HEK293 (cell line): Measurements from ENCODE around the gene IL22RA1.

Experiments
- CTCF ChIA-PET: fragments of 350-600 bp; formaldehyde crosslinking; extraction: SDS; loops from one replicate; lab custom pipeline; 2021; ENCODE audit warnings: antibody characterized with exemption; lab: Yijun Ruan, JAX
- POLR2A ChIA-PET: fragments of 300-600 bp; formaldehyde crosslinking; extraction: SDS; loops from one replicate; lab custom pipeline; 2020; ENCODE audit warnings: antibody characterized with exemption, inconsistent platforms; lab: Yijun Ruan, JAX
- H3K27ac ChIP-seq: fragments of 200-500 bp; sonication (Bioruptor generic); 2 replicates; pipeline ENCODE4 v1.5.1; 2014; ENCODE audit warnings: low read depth, low read length, control low read depth, inconsistent platforms; ENCODE audit errors: extremely low read depth
- H3K36me3 ChIP-seq, 2 experiments: fragments of 200-500 bp in 1 of 2; sonication (Bioruptor generic) in 1 of 2; 1 replicate in 1 of 2; 2 replicates in 1 of 2; pipeline ENCODE4 v1.5.1; 2014 to 2017; ENCODE audit warnings: inconsistent platforms in 2 of 2, low read length in 2 of 2; ENCODE audit not compliant: control insufficient read depth in 2 of 2, insufficient read depth in 1 of 2
- H3K4me1 ChIP-seq: fragments of 200-500 bp; sonication (Bioruptor generic); 2 replicates; pipeline ENCODE4 v1.5.1; 2014; ENCODE audit warnings: mild to moderate bottlenecking, low read length, inconsistent platforms; ENCODE audit not compliant: control insufficient read depth, insufficient read depth
- H3K4me3 ChIP-seq: 2 replicates; pipeline ENCODE4 v1.5.1; 2011; ENCODE audit warnings: low read depth, mild to moderate bottlenecking, control low read depth, low read length, moderate library complexity
- H3K9me3 ChIP-seq: fragments of 200-500 bp; sonication (Bioruptor generic); 2 replicates; pipeline ENCODE4 v1.5.1; 2014; ENCODE audit warnings: low read depth, low read length, inconsistent platforms; ENCODE audit not compliant: control insufficient read depth, insufficient read depth
- GFI1B ChIP-seq: fragments of 450-650 bp; formaldehyde crosslinking; IDR thresholded peaks from 2 replicates; pipeline ENCODE4 v1.5.1; 2016; ENCODE audit warnings: missing biosample characterization, missing genetic modification characterization
- MZF1 ChIP-seq: fragments of 450-650 bp; formaldehyde crosslinking; IDR thresholded peaks from 2 replicates; pipeline ENCODE4 v1.5.1; 2017; ENCODE audit warnings: missing biosample characterization, missing genetic modification characterization, borderline replicate concordance
- PRDM1 ChIP-seq: fragments of 450-650 bp; formaldehyde crosslinking; IDR thresholded peaks from 2 replicates; pipeline ENCODE4; 2016; ENCODE audit warnings: missing biosample characterization, missing genetic modification characterization
- ZEB2 ChIP-seq: fragments of 450-650 bp; formaldehyde crosslinking; IDR thresholded peaks from 2 replicates; pipeline ENCODE4 v1.5.1; 2016; ENCODE audit warnings: missing biosample characterization, missing genetic modification characterization
- ZIC2 ChIP-seq: fragments of 450-650 bp; formaldehyde crosslinking; IDR thresholded peaks from 2 replicates; pipeline ENCODE4 v1.5.1; 2016; ENCODE audit warnings: missing biosample characterization, missing genetic modification characterization
- ZNF175 ChIP-seq: fragments of 450-650 bp; formaldehyde crosslinking; IDR thresholded peaks from 2 replicates; pipeline ENCODE4 v1.5.1; 2016; ENCODE audit warnings: missing biosample characterization, missing genetic modification characterization
- ZNF239 ChIP-seq: fragments of 450-650 bp; formaldehyde crosslinking; IDR thresholded peaks from 2 replicates; pipeline ENCODE4 v1.5.1; 2016; ENCODE audit warnings: missing biosample characterization, missing genetic modification characterization
- ZNF292 ChIP-seq: fragments of 450-650 bp; formaldehyde crosslinking; IDR thresholded peaks from 2 replicates; pipeline ENCODE4 v1.5.1; 2016; ENCODE audit warnings: low read depth, missing biosample characterization, missing genetic modification characterization, borderline replicate concordance
- ZNF423 ChIP-seq: fragments of 450-650 bp; formaldehyde crosslinking; IDR thresholded peaks from 2 replicates; pipeline ENCODE4 v1.5.1; 2016; ENCODE audit warnings: missing biosample characterization, missing genetic modification characterization
- ZNF544 ChIP-seq: fragments of 450-650 bp; formaldehyde crosslinking; IDR thresholded peaks from 2 replicates; pipeline ENCODE4 v1.5.0; 2017; ENCODE audit warnings: missing biosample characterization, missing genetic modification characterization
- ZNF76 ChIP-seq: fragments of 450-650 bp; formaldehyde crosslinking; IDR thresholded peaks from 2 replicates; pipeline ENCODE4; 2016; ENCODE audit warnings: low read depth, missing biosample characterization, missing genetic modification characterization, borderline replicate concordance
- ZNF768 ChIP-seq: fragments of 450-650 bp; formaldehyde crosslinking; IDR thresholded peaks from 2 replicates; pipeline ENCODE4 v1.5.1; 2018; ENCODE audit warnings: missing biosample characterization, mild to moderate bottlenecking, missing genetic modification characterization
- ZNF792 ChIP-seq: fragments of 450-650 bp; formaldehyde crosslinking; IDR thresholded peaks from 2 replicates; pipeline ENCODE4 v1.5.1; 2016; ENCODE audit warnings: missing biosample characterization, missing genetic modification characterization
- TF ChIP-seq, protein P1 (sequence below): fragments of 450-650 bp; formaldehyde crosslinking; IDR thresholded peaks from 2 replicates; pipeline ENCODE4 v1.5.0; 2017; ENCODE audit warnings: missing biosample characterization, missing genetic modification characterization, borderline replicate concordance
- TF ChIP-seq, protein P2 (sequence below): fragments of 450-650 bp; formaldehyde crosslinking; IDR thresholded peaks from 2 replicates; pipeline ENCODE4 v1.5.1; 2016; ENCODE audit warnings: missing biosample characterization, missing genetic modification characterization
- TF ChIP-seq, protein P3 (sequence below): fragments of 450-650 bp; formaldehyde crosslinking; IDR thresholded peaks from 2 replicates; pipeline ENCODE4 v1.5.1; 2017; ENCODE audit warnings: missing biosample characterization, missing genetic modification characterization
- TF ChIP-seq, protein P4 (sequence below): fragments of 450-650 bp; formaldehyde crosslinking; IDR thresholded peaks from 2 replicates; pipeline ENCODE4 v1.5.1; 2016; ENCODE audit warnings: missing biosample characterization, missing genetic modification characterization

Gene IL22RA1

DNA sequence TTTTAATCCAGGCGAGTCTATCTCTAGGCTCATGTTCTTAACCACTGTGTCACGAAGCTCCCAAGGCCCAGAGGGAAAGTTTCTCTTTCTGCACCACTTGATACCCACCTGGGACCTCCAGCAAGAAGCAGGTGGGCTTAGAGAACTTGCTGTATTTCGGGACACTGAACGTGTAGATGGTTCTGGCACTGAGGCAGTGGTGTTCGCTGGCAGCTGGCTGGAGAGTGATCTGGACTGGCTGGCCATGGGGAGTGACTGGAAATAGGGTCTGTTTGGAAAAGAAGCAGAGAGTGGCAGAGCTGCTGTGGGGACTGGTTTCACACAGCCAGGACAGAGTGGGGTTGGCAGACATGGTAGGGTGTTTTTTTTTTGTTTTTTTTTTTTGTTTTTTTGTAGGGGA is 16.4 kb upstream of the IL22RA1 start:
- no peak overlapping the region for H3K4me3 ChIP-seq
- no peak overlapping the region for H3K27ac ChIP-seq
- ChIA-PET CTCF (interaction anchor here (0.6 to 2.0 kb wide), 4 partner anchors 9 to 1571 kb away, joined by 3 to 9 read pairs (median 4); no protein-coding TSS in a partner anchor), POLR2A (interaction anchor here (0.6 kb wide), 1 partner anchor 255 kb away, joined by 3 read pairs; no protein-coding TSS in a partner anchor)
- TF ChIP-seq PRDM1 (tag by site-specific recombination), result no peak
- TF ChIP-seq, protein P1, sequence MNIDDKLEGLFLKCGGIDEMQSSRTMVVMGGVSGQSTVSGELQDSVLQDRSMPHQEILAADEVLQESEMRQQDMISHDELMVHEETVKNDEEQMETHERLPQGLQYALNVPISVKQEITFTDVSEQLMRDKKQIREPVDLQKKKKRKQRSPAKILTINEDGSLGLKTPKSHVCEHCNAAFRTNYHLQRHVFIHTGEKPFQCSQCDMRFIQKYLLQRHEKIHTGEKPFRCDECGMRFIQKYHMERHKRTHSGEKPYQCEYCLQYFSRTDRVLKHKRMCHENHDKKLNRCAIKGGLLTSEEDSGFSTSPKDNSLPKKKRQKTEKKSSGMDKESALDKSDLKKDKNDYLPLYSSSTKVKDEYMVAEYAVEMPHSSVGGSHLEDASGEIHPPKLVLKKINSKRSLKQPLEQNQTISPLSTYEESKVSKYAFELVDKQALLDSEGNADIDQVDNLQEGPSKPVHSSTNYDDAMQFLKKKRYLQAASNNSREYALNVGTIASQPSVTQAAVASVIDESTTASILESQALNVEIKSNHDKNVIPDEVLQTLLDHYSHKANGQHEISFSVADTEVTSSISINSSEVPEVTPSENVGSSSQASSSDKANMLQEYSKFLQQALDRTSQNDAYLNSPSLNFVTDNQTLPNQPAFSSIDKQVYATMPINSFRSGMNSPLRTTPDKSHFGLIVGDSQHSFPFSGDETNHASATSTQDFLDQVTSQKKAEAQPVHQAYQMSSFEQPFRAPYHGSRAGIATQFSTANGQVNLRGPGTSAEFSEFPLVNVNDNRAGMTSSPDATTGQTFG (tag by site-specific recombination), result no peak
- H3K36me3 ChIP-seq, result peaks cover 6 to 85% of the 10 kb centered on the region in 2 experiments; a peak in 2 of 3 replicates
- H3K9me3 ChIP-seq, result no peaks in the 10 kb centered on the region
- H3K4me1 ChIP-seq, result no peaks in the 10 kb centered on the region

DNA sequence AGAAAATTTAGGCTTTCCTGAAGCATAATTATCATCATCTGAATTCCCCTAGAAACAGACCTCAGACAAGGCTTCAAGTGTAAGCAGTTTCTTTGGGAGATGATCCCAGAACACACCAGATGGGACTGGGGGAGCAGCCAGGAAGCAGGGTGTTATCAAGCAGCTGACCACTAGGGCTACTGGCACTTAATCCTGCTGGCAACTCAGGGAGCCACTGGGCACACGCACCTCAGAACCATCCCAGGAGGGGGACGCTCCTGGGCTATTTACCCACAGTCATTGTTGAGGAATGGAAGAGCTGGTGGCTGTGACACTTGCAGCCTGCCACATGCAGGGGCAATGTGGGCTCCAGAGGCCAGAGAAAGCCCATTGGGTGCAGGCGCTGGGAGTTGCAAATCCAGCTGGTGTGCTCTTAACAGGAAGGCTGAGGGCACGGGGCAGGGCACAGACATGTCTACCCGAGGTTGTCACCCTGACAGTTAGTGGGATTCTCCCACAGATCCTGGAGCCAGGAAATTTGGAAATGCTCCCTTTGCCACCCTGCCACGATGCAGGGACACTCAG is 15.1 kb upstream of the IL22RA1 start:
- Histone ChIP-seq H3K4me1 (no peaks in the 10 kb centered on the region), H3K4me3 (no peak overlapping the region), H3K9me3 (no peaks in the 10 kb centered on the region), H3K27ac (no peak overlapping the region), H3K36me3 (peaks cover 6 to 75% of the 10 kb centered on the region in 2 experiments; a peak in 2 of 3 replicates)
- ChIA-PET POLR2A (no interaction called here), CTCF (interaction anchor here (0.6 to 2.0 kb wide), 2 partner anchors 8 to 202 kb away, joined by 3 to 9 read pairs; no protein-coding TSS in a partner anchor)
- TF ChIP-seq, protein P2, sequence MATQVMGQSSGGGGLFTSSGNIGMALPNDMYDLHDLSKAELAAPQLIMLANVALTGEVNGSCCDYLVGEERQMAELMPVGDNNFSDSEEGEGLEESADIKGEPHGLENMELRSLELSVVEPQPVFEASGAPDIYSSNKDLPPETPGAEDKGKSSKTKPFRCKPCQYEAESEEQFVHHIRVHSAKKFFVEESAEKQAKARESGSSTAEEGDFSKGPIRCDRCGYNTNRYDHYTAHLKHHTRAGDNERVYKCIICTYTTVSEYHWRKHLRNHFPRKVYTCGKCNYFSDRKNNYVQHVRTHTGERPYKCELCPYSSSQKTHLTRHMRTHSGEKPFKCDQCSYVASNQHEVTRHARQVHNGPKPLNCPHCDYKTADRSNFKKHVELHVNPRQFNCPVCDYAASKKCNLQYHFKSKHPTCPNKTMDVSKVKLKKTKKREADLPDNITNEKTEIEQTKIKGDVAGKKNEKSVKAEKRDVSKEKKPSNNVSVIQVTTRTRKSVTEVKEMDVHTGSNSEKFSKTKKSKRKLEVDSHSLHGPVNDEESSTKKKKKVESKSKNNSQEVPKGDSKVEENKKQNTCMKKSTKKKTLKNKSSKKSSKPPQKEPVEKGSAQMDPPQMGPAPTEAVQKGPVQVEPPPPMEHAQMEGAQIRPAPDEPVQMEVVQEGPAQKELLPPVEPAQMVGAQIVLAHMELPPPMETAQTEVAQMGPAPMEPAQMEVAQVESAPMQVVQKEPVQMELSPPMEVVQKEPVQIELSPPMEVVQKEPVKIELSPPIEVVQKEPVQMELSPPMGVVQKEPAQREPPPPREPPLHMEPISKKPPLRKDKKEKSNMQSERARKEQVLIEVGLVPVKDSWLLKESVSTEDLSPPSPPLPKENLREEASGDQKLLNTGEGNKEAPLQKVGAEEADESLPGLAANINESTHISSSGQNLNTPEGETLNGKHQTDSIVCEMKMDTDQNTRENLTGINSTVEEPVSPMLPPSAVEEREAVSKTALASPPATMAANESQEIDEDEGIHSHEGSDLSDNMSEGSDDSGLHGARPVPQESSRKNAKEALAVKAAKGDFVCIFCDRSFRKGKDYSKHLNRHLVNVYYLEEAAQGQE, result no peak
- TF ChIP-seq, protein P3, sequence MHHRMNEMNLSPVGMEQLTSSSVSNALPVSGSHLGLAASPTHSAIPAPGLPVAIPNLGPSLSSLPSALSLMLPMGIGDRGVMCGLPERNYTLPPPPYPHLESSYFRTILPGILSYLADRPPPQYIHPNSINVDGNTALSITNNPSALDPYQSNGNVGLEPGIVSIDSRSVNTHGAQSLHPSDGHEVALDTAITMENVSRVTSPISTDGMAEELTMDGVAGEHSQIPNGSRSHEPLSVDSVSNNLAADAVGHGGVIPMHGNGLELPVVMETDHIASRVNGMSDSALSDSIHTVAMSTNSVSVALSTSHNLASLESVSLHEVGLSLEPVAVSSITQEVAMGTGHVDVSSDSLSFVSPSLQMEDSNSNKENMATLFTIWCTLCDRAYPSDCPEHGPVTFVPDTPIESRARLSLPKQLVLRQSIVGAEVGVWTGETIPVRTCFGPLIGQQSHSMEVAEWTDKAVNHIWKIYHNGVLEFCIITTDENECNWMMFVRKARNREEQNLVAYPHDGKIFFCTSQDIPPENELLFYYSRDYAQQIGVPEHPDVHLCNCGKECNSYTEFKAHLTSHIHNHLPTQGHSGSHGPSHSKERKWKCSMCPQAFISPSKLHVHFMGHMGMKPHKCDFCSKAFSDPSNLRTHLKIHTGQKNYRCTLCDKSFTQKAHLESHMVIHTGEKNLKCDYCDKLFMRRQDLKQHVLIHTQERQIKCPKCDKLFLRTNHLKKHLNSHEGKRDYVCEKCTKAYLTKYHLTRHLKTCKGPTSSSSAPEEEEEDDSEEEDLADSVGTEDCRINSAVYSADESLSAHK (tag by site-specific recombination), result peak; percentile 45; the same call in 1 of the 2 replicates

DNA sequence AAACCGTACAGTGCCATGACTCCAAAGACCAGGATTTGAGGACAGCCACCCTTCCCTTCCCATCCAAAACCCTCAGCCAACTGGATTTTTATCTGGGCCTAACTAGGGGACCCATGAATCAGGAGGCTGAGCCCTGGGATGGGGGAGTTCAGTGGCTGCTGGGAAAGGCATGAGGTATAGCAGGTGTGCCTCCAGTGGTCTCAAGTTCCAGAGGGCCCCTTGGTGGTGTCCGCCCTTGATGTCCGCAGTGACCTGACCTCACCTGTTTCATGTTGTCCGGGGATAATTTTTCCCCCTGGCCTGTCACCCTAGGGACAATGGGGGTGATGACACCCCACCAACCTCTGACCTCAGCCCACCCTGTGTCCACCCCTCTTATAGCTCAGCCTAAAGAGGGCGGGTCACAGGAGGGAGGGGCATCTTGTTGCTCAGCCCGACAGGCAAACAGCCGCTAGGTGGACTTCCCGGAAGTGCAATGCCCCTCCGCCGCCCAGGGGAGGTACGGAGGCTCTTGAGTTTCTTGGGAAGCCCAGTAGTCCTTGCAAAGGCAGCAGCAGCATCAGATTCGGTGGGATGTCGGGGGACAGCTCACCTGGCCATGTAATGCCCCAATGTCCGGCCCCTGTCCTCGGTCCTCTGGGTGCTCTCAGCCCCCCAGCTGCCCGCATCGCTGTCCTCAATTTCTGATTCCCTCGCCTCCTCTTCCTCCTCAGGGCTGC is 13.8 kb upstream of the IL22RA1 start:
- H3K9me3 ChIP-seq, result no peaks in the 10 kb centered on the region
- H3K36me3 ChIP-seq, result peaks cover 6 to 69% of the 10 kb centered on the region in 2 experiments; a peak in 2 of 3 replicates
- POLR2A ChIA-PET, result no interaction called here
- CTCF ChIA-PET, result interaction anchor here (1.1 to 4.2 kb wide), 2 partner anchors 9 to 235 kb away, joined by 3 to 33 read pairs; no protein-coding TSS in a partner anchor
- no peaks in the 10 kb centered on the region for H3K4me1 ChIP-seq
- H3K4me3 ChIP-seq, result no peak overlapping the region
- H3K27ac ChIP-seq, result no peak overlapping the region
- TF ChIP-seq MZF1 (tag by site-specific recombination), result no peak
- TF ChIP-seq ZNF768 (tag by site-specific recombination), result no peak
- TF ChIP-seq GFI1B (tag by site-specific recombination), result no peak
- no peak for TF ChIP-seq ZNF292 (tag by site-specific recombination)
- no peak for TF ChIP-seq ZNF423
- TF ChIP-seq ZNF76 (tag by site-specific recombination), result no peak
- TF ChIP-seq ZIC2 (tag by site-specific recombination), result no peak
- TF ChIP-seq ZNF239 (tag by site-specific recombination), result no peak
- TF ChIP-seq, protein P4, sequence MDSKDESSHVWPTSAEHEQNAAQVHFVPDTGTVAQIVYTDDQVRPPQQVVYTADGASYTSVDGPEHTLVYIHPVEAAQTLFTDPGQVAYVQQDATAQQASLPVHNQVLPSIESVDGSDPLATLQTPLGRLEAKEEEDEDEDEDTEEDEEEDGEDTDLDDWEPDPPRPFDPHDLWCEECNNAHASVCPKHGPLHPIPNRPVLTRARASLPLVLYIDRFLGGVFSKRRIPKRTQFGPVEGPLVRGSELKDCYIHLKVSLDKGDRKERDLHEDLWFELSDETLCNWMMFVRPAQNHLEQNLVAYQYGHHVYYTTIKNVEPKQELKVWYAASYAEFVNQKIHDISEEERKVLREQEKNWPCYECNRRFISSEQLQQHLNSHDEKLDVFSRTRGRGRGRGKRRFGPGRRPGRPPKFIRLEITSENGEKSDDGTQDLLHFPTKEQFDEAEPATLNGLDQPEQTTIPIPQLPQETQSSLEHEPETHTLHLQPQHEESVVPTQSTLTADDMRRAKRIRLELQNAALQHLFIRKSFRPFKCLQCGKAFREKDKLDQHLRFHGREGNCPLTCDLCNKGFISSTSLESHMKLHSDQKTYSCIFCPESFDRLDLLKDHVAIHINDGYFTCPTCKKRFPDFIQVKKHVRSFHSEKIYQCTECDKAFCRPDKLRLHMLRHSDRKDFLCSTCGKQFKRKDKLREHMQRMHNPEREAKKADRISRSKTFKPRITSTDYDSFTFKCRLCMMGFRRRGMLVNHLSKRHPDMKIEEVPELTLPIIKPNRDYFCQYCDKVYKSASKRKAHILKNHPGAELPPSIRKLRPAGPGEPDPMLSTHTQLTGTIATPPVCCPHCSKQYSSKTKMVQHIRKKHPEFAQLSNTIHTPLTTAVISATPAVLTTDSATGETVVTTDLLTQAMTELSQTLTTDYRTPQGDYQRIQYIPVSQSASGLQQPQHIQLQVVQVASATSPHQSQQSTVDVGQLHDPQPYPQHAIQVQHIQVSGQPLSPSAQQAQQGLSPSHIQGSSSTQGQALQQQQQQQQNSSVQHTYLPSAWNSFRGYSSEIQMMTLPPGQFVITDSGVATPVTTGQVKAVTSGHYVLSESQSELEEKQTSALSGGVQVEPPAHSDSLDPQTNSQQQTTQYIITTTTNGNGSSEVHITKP (tag by site-specific recombination), result no peak
- TF ChIP-seq ZNF544 (tag by site-specific recombination), result no peak
- TF ChIP-seq ZNF175 (tag by site-specific recombination), result no peak
- TF ChIP-seq ZEB2 (tag by site-specific recombination), result no peak
- TF ChIP-seq ZNF792 (tag by site-specific recombination), result no peak
